Measurements from ENCODE around the gene WDR70. TPM values are rescaled to one million over a fixed set of nuclear protein-coding genes. Genes with fewer than 3 reads are reported as not detected.

Gene WDR70
- total RNA-seq, 1 donor from 2014 or later, result 19.0 TPM

- no peak for DNase-seq (ENCODE audit: low read depth)
- TF ChIP-seq CTCF (conservative IDR thresholded peaks at IDR 0.05; ENCODE audit: low read depth, low read length), result no peak
- H3K4me3 ChIP-seq (ENCODE audit: low read depth, low read length), result no peak overlapping the region
Observed at GRCh38 chr5:37567566-37567965, 188.4 kb downstream of the WDR70 start.

- DNase-seq (ENCODE audit: low read depth), result no peak
- TF ChIP-seq CTCF (conservative IDR thresholded peaks at IDR 0.05; ENCODE audit: low read depth, low read length), result no peak
- H3K4me3 ChIP-seq (ENCODE audit: low read depth, low read length), result no peak overlapping the region
Observed at GRCh38 chr5:37568018-37568753, 189.1 kb downstream of the WDR70 start.

DNA sequence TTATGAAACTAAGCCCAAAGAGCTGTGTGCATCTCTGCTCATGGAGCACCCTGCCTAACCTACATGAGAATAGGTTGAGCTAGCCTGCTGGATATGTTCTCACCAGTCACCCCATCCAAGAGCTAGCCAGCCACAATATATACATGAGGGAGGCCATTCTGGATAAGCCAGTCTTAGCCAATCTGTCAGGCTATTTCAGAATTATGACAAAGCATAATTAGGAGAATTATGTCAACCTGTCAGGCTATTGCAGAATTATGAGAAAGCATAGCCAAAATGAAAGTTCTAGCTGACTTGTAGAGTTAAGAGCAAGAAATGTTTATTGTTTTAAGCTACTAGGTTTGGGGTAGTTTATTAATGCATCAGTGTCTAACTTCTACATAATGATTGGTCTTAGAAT lies 189.8 kb downstream of the WDR70 start:
- TF ChIP-seq CTCF (conservative IDR thresholded peaks at IDR 0.05; ENCODE audit: low read depth, low read length), result no peak

DNA sequence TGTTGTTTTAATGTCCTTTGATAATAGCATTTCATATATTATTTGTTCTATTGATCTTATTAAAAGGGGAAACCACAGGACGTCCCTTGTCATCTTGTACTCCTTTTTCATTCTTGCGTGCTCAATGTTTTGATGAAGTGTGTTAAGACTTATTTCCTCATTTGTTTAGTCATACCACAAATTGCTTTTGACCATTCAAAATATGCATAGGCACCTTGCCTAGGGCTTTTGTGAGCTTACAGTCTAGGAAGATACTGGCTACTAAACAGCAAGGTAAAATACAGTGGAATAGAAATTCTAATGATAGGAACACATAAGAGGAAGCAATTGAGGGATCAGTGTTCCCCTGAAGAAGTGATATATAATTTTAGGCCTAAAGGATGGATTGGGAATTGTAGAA lies 190.3 kb downstream of the WDR70 start:
- no peak for DNase-seq (ENCODE audit: low read depth)
- TF ChIP-seq CTCF (conservative IDR thresholded peaks at IDR 0.05; ENCODE audit: low read depth, low read length), result no peak

More for the DNA sequence above, 189.8 kb downstream of the WDR70 start:
- no peak for DNase-seq (ENCODE audit: low read depth)
- H3K4me3 ChIP-seq (ENCODE audit: low read depth, low read length), result no peak overlapping the region

GRCh38 chr5:37570597-37570996 lies 191.5 kb downstream of the WDR70 start:
- TF ChIP-seq CTCF (conservative IDR thresholded peaks at IDR 0.05; ENCODE audit: low read depth, low read length), result no peak
- H3K4me3 ChIP-seq (ENCODE audit: low read depth, low read length), result no peak overlapping the region
- no peak for DNase-seq (ENCODE audit: low read depth)

More for the DNA sequence above, 190.3 kb downstream of the WDR70 start:
- H3K4me3 ChIP-seq (ENCODE audit: low read depth, low read length), result no peak overlapping the region

DNA sequence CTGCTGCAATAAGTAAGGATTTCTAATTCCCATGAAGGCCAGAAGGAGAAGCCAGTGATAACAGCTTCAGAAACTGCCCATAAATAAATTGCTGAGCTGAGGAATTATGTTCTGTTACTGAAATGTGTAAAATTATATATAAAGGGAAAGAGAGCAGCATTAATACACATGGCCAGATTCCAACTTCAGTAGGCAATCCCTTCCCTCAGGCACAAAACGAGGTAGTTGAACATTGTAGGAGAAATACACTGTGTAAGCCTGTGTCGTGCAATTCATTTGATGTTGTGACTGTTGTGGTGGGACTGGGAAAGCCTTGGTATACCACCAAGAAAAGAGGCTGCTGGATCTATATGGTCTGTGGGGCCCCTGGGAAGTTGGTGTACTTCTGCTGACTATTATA lies 192.9 kb downstream of the WDR70 start:
- DNase-seq (ENCODE audit: low read depth), result no peak
- no peak overlapping the region for H3K4me3 ChIP-seq (ENCODE audit: low read depth, low read length)
- no peak for TF ChIP-seq CTCF (conservative IDR thresholded peaks at IDR 0.05; ENCODE audit: low read depth, low read length)
